GM18951 (cell line): ENCODE measurements around the gene PPP1R14C.

Experiments
- POLR2A ChIP-seq: IDR thresholded peaks from 4 replicates; pipeline ENCODE4 v1.6.1; 2011; ENCODE audit warnings: mild to moderate bottlenecking; ENCODE audit not compliant: insufficient read length, insufficient read depth; ENCODE audit errors: extremely low read depth
- in situ Hi-C: fragments of 300-500 bp; cut with MboI; formaldehyde crosslinking; loops from one replicate; pipeline ENCODE4 v1.12.0; 2022; ENCODE audit warnings: low sequenced_read_pairs, mixed read lengths, inconsistent platforms; ENCODE audit not compliant: unreplicated experiment

The PPP1R14C gene

GRCh38 chr6:150269857-150270223 lies 127.0 kb downstream of the PPP1R14C start:
- in situ Hi-C loops = no loop called here
- TF ChIP-seq POLR2A = no peak

DNA sequence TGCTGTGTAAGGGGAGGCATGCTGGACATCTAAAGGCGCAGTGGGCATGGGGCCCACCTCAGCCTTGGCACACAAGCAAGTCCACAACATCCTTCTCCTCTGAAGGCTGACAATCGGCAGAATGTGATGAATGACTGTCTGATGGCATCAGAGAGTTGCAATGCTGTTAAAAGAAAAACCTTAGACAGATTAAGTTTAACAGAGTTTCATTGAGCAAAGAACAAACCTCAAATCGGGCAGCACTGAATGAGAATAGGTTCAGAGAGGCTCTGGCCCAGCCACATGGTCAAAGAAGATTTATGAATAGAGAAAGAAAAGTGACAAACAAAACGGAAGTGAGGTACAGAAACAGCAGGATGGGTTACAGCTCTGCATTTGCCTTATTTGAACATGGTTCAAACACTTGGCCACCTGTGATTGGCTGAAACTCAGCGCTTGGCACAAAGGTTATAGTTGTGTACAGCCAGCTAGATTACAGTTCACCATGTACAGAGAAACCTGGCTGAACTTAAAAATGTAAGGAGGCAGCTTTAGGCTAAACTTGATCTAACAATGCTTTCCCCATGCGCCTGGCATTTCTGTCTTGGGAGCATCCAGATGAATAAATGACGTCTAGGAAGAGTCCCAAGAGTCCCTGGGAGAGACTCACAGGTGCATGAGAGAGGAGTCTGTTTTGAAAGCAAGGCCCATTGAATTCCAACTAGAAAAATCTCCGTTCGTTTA lies 127.6 kb downstream of the PPP1R14C start:
- TF ChIP-seq POLR2A = no peak
- in situ Hi-C loops = no loop called here

- in situ Hi-C loops = no loop called here
- no peak for TF ChIP-seq POLR2A
Observed at GRCh38 chr6:150271172-150271500, 128.3 kb downstream of the PPP1R14C start.

GRCh38 chr6:150271501-150272263 lies 128.8 kb downstream of the PPP1R14C start:
- TF ChIP-seq POLR2A = no peak
- in situ Hi-C loops = no loop called here

- no peak for TF ChIP-seq POLR2A
- in situ Hi-C loops = no loop called here
Observed at GRCh38 chr6:150272264-150272975, 129.6 kb downstream of the PPP1R14C start.

DNA sequence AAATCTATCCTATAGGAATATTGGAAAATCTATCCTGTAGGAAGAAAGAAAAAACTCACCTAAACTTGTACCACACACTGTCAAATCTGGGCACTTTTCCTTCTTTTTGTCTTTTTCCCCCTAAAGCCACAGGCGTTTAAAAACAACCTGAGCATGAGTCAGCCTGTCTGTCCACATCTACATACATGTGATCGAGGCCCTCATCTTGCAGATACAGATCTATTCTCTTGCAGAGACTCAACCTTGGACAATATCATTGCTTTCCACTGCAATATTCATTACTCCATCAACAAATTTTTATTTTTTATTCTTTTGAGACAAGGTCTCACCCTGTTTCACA lies 130.1 kb downstream of the PPP1R14C start:
- TF ChIP-seq POLR2A = no peak
- in situ Hi-C loops = no loop called here

DNA sequence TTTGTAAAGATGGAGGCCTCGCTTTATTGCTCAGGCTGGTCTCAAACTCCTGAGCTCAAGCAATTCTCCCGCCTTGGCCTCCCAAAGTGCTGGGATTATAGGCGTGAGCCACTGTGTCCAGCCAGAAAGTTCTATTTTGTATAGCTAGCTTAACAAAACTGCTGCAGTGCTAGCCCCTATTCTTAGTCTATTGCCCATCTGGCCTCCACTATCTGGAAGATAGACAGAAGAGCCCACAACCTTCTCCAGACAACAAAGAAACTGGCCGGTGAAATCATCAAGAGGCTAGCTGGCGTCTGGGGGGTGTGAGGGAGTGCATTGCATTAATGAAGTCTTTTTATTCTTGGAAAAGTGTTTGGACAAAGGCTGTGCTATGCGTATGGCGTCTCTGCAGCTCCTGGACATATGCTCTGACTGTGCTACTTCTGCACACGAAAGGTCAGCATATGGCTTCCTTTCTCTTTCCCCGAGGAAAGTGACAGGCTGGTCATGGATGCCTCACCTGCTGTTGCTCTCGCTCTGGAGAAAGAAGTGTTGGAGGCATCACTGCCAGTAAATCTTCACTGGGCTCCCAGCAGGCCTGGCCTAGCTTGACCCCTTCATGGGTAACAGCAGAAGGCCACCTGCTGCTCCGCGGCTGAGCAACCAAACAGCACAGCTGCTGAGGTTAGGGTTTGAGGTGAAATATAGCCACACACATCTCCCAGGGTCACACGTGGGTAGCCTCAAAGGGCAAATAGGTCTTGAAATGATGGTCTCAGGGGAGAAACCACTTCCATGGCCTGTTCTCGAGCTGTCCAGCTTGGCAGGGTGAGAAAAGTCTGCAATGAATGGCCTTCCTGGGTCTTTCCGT lies 130.8 kb downstream of the PPP1R14C start:
- no peak for TF ChIP-seq POLR2A
- in situ Hi-C loops = no loop called here

- in situ Hi-C loops = no loop called here
- TF ChIP-seq POLR2A = no peak
Observed at GRCh38 chr6:150275489-150275888, 132.6 kb downstream of the PPP1R14C start.

DNA sequence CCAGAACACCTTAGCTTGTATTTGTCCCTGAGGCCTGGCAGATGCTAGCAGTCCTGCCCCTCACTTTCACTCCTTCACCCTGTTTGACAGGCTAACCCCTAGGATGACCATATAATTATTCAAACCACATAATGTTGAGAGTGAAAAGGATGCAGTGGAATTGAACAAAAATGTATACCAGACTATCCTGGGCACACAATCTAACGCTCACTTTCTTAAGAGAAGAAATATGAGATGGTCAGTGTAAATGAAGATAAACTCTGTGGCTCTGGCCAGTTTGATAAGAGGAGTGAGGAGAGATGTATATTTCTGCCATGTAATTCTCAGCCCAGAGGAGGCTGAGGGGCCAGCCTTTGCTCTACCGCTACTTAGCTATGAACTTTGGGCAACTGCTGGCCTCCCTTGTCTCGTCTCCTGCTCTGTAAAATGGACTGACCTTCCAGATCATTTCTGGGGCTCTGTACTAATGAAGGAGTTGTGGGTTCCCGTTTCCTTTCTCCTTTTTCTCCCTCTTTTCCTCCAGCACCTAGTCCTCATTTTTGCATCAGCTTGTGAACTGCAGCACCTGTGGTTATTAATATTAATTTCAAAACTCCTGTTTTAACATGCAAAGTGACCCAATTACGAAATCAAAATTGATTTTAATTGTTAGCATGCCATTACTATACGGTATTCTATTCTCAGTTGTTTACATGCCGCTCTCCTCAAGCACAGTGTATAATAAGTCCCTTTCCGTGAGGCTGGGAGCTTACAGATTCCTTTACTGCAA lies 133.5 kb downstream of the PPP1R14C start:
- TF ChIP-seq POLR2A = no peak
- in situ Hi-C loops = no loop called here

GRCh38 chr6:150276937-150277742 lies 134.3 kb downstream of the PPP1R14C start:
- TF ChIP-seq POLR2A = no peak
- in situ Hi-C loops = no loop called here

- in situ Hi-C loops = no loop called here
- no peak for TF ChIP-seq POLR2A
Observed at GRCh38 chr6:150279533-150279932, 136.7 kb downstream of the PPP1R14C start.

- no peak for TF ChIP-seq POLR2A
- in situ Hi-C loops = no loop called here
Observed at GRCh38 chr6:150280703-150281102, 137.9 kb downstream of the PPP1R14C start.

DNA sequence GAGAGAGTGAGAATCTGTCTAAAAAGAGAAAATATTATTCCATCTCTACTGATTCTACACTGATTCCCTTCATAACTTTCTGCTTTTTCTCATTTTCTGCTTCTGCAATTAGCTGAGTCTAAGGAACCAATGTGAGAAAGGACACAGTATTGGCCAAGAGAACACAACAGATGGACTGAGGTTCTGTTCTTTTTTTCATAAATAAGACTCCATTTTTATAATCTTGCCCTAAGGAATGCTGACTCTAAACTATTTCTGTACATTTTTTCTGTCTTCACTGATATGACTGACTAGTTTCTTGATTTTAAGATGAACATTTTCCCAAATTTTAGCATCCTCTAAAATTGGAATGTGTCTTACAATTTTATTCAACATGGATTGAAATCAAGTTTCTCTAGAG lies 138.9 kb downstream of the PPP1R14C start:
- in situ Hi-C loops = no loop called here
- no peak for TF ChIP-seq POLR2A
